ENCODE measurements around the gene NOP53.
"Not testable (repeated sequence)": the region's sequence is repeated elsewhere in the genome, so short reads cannot be mapped to it uniquely, and the experiment has no call there.

Gene NOP53

DNA sequence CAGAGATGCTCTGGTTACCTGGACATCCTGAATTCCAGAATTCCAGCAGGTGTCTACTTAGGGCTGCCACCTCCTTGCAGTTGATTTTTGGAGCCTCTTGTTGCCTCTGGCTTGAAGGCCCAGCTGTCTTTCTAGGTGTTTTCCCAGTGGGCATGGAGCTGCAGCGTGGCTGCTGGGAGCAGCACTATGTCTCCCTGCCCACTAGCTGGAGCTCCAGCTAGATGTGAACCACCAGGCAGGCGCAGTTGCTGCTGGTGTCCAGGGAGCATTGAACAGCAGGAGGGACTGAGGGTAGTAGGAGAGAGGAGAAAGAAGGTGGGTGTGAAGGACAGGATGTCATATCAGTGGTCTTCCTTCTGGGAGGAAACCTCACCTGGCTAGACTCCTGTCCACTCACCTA is 23.3 kb downstream of the NOP53 start:
- no peak for TF ChIP-seq EZH2 (optimal IDR thresholded peaks at IDR 0.05; ENCODE audit: low read depth, low read length)
- TF ChIP-seq, protein P1, sequence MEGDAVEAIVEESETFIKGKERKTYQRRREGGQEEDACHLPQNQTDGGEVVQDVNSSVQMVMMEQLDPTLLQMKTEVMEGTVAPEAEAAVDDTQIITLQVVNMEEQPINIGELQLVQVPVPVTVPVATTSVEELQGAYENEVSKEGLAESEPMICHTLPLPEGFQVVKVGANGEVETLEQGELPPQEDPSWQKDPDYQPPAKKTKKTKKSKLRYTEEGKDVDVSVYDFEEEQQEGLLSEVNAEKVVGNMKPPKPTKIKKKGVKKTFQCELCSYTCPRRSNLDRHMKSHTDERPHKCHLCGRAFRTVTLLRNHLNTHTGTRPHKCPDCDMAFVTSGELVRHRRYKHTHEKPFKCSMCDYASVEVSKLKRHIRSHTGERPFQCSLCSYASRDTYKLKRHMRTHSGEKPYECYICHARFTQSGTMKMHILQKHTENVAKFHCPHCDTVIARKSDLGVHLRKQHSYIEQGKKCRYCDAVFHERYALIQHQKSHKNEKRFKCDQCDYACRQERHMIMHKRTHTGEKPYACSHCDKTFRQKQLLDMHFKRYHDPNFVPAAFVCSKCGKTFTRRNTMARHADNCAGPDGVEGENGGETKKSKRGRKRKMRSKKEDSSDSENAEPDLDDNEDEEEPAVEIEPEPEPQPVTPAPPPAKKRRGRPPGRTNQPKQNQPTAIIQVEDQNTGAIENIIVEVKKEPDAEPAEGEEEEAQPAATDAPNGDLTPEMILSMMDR (IDR thresholded peaks at IDR 0.05; ENCODE audit: low read length): no peak
- no peak for TF ChIP-seq EZH2phosphoT487 (IDR thresholded peaks at IDR 0.05; ENCODE audit: low read length)
- H3K79me2 ChIP-seq (ENCODE audit: low read length): no peaks in the 10 kb centered on the region
- H3K9me2 ChIP-seq (replicated peaks; ENCODE audit: insufficient read depth, low read length): no peaks in the 10 kb centered on the region
- no peaks in the 10 kb centered on the region for H3K9me3 ChIP-seq (replicated peaks; ENCODE audit: insufficient read depth, low read length)
- no peaks in the 10 kb centered on the region for H3F3A ChIP-seq (ENCODE audit: insufficient read depth, low read length)
- H3K27me3 ChIP-seq (replicated peaks; ENCODE audit: insufficient read depth, low read length): peaks cover 47% of the 10 kb centered on the region
- no peaks in the 10 kb centered on the region for H3K36me3 ChIP-seq (replicated peaks; ENCODE audit: insufficient read depth, low read length)
- H3K27ac ChIP-seq (ENCODE audit: low read length): no peak overlapping the region
- no peak overlapping the region for H2AFZ ChIP-seq (ENCODE audit: low read length)
- no peak overlapping the region for H3K4me3 ChIP-seq (ENCODE audit: low read length)
- H3K9ac ChIP-seq (ENCODE audit: low read length): no peak overlapping the region
- no peaks in the 10 kb centered on the region for H4K20me1 ChIP-seq (ENCODE audit: insufficient read depth, low read length)
- H3K4me2 ChIP-seq (ENCODE audit: low read depth, low read length): no peak overlapping the region
- no peak for DNase-seq
- H3K4me1 ChIP-seq (ENCODE audit: low read length): no peaks in the 10 kb centered on the region

DNA sequence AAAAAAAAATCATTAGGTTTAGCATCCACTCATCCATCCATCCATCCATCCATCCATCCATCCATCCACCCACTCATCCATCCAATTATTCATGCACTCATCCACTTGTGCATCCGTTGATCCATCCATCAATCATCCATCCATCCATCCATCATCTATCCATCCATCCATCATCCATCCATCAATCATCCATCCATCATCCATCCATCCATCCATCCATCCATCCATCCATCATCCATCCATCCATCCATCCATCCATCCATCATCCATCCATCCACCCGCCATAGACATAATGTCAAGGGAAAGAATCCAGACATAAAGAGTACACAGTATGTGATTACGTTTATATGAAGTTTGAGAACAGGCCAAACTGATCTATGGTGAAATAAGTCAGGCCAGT is 24.2 kb downstream of the NOP53 start:
- Histone ChIP-seq H2AFZ (ENCODE audit: low read length) (no peak overlapping the region), H4K20me1 (ENCODE audit: insufficient read depth, low read length) (no peaks in the 10 kb centered on the region), H3K79me2 (ENCODE audit: low read length) (no peaks in the 10 kb centered on the region), H3K36me3 (replicated peaks; ENCODE audit: insufficient read depth, low read length) (no peaks in the 10 kb centered on the region), H3K4me3 (ENCODE audit: low read length) (no peak overlapping the region), H3K9ac (ENCODE audit: low read length) (no peak overlapping the region), H3F3A (ENCODE audit: insufficient read depth, low read length) (no peaks in the 10 kb centered on the region), H3K27ac (ENCODE audit: low read length) (no peak overlapping the region), H3K27me3 (replicated peaks; ENCODE audit: insufficient read depth, low read length) (peaks cover 54% of the 10 kb centered on the region), H3K4me1 (ENCODE audit: low read length) (no peaks in the 10 kb centered on the region), H3K4me2 (ENCODE audit: low read depth, low read length) (no peak overlapping the region), H3K9me3 (replicated peaks; ENCODE audit: insufficient read depth, low read length) (no peaks in the 10 kb centered on the region), H3K9me2 (replicated peaks; ENCODE audit: insufficient read depth, low read length) (no peaks in the 10 kb centered on the region)
- TF ChIP-seq, protein P1 (IDR thresholded peaks at IDR 0.05; ENCODE audit: low read length): no peak
- TF ChIP-seq EZH2phosphoT487 (IDR thresholded peaks at IDR 0.05; ENCODE audit: low read length): no peak
- TF ChIP-seq EZH2 (optimal IDR thresholded peaks at IDR 0.05; ENCODE audit: low read depth, low read length): no peak
- no peak for DNase-seq

DNA sequence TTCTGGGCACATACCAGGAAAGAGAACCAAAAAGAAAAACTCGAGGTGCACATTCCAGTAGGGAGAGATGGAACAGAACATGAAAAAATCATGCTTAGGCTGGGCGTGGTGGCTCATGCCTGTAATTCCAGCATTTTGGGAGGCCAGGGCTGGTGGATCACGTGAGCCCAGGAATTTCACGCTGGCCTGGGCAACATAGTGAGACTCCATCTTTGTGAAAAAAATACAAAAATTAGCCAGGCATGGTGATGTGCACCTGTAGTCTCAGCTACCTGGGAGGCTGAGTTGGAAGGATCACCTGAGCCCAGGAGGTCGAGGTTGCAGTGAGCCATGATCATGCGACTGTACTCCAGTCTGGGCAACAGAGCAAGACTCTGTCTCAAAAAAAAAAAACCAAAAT is 25.9 kb downstream of the NOP53 start:
- not testable (repeated sequence) for H3K79me2 ChIP-seq (ENCODE audit: low read length)

DNA sequence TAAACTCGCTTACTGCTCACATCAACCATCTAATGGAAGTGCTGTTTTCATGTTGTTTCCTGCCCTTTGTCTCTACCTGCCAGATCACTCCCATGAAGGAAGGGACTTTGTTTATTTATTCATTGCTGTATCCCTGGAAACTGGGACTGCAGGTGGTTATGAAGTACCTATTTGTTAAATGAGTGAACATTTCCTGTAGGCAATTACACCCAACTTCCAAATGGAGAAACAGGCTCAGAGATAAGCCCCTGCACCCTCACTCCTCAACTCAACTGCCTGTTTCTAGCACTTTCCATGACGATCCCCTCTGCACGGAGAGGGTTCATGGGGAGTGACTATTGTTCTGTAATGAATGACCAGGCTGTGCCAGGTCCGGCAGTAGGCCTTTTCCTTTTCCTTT is 31.2 kb downstream of the NOP53 start:
- TF ChIP-seq, protein P1 (IDR thresholded peaks at IDR 0.05; ENCODE audit: low read length): no peak
- TF ChIP-seq EZH2phosphoT487 (IDR thresholded peaks at IDR 0.05; ENCODE audit: low read length) (no peak), EZH2 (optimal IDR thresholded peaks at IDR 0.05; ENCODE audit: low read depth, low read length) (no peak)
- no peak overlapping the region for H3K4me2 ChIP-seq (ENCODE audit: low read depth, low read length)
- H3K4me1 ChIP-seq (ENCODE audit: low read length): no peaks in the 10 kb centered on the region
- H3F3A ChIP-seq (ENCODE audit: insufficient read depth, low read length): no peaks in the 10 kb centered on the region
- H3K36me3 ChIP-seq (replicated peaks; ENCODE audit: insufficient read depth, low read length): no peaks in the 10 kb centered on the region
- no peak overlapping the region for H3K27ac ChIP-seq (ENCODE audit: low read length)
- no peaks in the 10 kb centered on the region for H3K9me2 ChIP-seq (replicated peaks; ENCODE audit: insufficient read depth, low read length)
- H4K20me1 ChIP-seq (ENCODE audit: insufficient read depth, low read length): no peaks in the 10 kb centered on the region
- H3K27me3 ChIP-seq (replicated peaks; ENCODE audit: insufficient read depth, low read length): peaks cover 25% of the 10 kb centered on the region
- no peak for DNase-seq
- H3K9me3 ChIP-seq (replicated peaks; ENCODE audit: insufficient read depth, low read length): no peaks in the 10 kb centered on the region
- H3K9ac ChIP-seq (ENCODE audit: low read length): no peak overlapping the region
- no peak overlapping the region for H3K4me3 ChIP-seq (ENCODE audit: low read length)
- H3K79me2 ChIP-seq (ENCODE audit: low read length): peaks cover 11% of the 10 kb centered on the region
- H2AFZ ChIP-seq (ENCODE audit: low read length): no peak overlapping the region

More for the DNA sequence above, 25.9 kb downstream of the NOP53 start:
- H3K4me2 ChIP-seq (ENCODE audit: low read depth, low read length); H4K20me1 ChIP-seq (ENCODE audit: insufficient read depth, low read length); H2AFZ ChIP-seq (ENCODE audit: low read length); H3K4me3 ChIP-seq (ENCODE audit: low read length); H3F3A ChIP-seq (ENCODE audit: insufficient read depth, low read length); DNase-seq; H3K36me3 ChIP-seq (replicated peaks; ENCODE audit: insufficient read depth, low read length); H3K4me1 ChIP-seq (ENCODE audit: low read length); H3K27ac ChIP-seq (ENCODE audit: low read length); H3K9me2 ChIP-seq (replicated peaks; ENCODE audit: insufficient read depth, low read length); H3K9me3 ChIP-seq (replicated peaks; ENCODE audit: insufficient read depth, low read length); H3K9ac ChIP-seq (ENCODE audit: low read length): not testable (repeated sequence)
- H3K27me3 ChIP-seq (replicated peaks; ENCODE audit: insufficient read depth, low read length): peaks cover 50% of the 10 kb centered on the region

DNA sequence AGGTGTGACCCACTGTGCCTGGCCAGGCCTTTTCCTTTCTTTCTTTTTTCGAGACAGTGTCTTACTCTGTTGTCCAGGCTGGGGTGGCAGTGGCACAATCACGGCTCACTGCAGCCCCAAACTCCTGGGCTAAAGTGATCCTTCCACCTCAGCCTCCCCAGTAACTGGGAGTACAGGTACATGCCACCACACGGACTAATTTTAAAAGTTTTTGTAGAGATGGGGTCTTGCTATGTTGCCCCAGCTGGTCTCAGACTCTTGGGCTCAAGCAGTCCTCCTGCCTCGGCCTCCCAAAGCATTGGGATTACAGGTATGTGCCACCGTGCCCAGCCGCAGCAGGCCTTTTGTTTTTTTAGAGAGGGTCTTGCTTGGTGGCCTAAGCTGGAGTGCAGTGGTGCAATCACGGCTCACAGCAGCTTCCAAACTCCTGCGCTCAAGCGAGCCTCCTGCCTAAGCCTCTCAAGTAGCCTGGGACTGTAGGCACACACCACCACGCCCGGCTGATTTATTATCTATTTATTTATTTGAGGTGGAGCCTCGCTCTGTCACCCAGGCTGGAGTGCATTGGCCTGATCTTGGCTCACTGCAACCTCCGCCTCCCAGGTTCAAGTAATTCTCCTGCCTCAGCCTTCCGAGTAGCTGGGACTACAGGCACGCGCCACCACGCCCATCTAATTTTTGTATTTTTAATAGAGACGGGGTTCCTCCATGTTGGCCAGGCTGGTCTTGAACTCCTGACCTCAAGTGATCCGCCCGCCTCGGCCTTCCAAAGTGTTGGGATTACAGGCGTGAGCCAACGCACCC is 32.1 kb downstream of the NOP53 start:
- not testable (repeated sequence) for H4K20me1 ChIP-seq (ENCODE audit: insufficient read depth, low read length); H3K4me1 ChIP-seq (ENCODE audit: low read length); DNase-seq; H3K9me2 ChIP-seq (replicated peaks; ENCODE audit: insufficient read depth, low read length); H3K36me3 ChIP-seq (replicated peaks; ENCODE audit: insufficient read depth, low read length); H3K9me3 ChIP-seq (replicated peaks; ENCODE audit: insufficient read depth, low read length); H3K27ac ChIP-seq (ENCODE audit: low read length); H3K9ac ChIP-seq (ENCODE audit: low read length); H3F3A ChIP-seq (ENCODE audit: insufficient read depth, low read length)
- Histone ChIP-seq H3K27me3 (replicated peaks; ENCODE audit: insufficient read depth, low read length) (peaks cover 20% of the 10 kb centered on the region), H2AFZ (ENCODE audit: low read length) (peak overlapping the region; percentile 94), H3K79me2 (ENCODE audit: low read length) (peaks cover 11% of the 10 kb centered on the region), H3K4me2 (ENCODE audit: low read depth, low read length) (peak overlapping the region; percentile 84; the same call in 1 of the 2 replicates), H3K4me3 (ENCODE audit: low read length) (peak overlapping the region; percentile 87)
